Sigmoid colon (tissue), 4 donors: ENCODE results near the gene VCX2.

ENCODE experiments used
- POLR2A ChIP-seq, 2 donors: fragments of 450-650 bp; IDR thresholded peaks; one replicate each; pipeline ENCODE4 v1.6.1; 2016; ENCODE audit warnings: antibody characterized with exemption in 2 of 2, mild to moderate bottlenecking in 2 of 2, moderate library complexity in 2 of 2
- POLR2AphosphoS5 ChIP-seq, 4 donors: sonication (generic); formaldehyde crosslinking; IDR thresholded peaks; one replicate each; pipeline ENCODE4 v1.6.1; 2017; ENCODE audit warnings: antibody characterized with exemption in 4 of 4
- TF ChIP-seq, protein P1 (sequence below), 4 experiments: fragments of 450-650 bp in 3 of 4; fragments of 200-600 bp in 1 of 4; IDR thresholded peaks; one replicate each; pipeline ENCODE4 v1.5.1; 2016 to 2019; ENCODE audit warnings: antibody characterized with exemption in 4 of 4, mild to moderate bottlenecking in 3 of 4, moderate library complexity in 2 of 4

GRCh38 chrX:8126648-8127047 lies 44.4 kb downstream of the VCX2 start:
- TF ChIP-seq, protein P1, sequence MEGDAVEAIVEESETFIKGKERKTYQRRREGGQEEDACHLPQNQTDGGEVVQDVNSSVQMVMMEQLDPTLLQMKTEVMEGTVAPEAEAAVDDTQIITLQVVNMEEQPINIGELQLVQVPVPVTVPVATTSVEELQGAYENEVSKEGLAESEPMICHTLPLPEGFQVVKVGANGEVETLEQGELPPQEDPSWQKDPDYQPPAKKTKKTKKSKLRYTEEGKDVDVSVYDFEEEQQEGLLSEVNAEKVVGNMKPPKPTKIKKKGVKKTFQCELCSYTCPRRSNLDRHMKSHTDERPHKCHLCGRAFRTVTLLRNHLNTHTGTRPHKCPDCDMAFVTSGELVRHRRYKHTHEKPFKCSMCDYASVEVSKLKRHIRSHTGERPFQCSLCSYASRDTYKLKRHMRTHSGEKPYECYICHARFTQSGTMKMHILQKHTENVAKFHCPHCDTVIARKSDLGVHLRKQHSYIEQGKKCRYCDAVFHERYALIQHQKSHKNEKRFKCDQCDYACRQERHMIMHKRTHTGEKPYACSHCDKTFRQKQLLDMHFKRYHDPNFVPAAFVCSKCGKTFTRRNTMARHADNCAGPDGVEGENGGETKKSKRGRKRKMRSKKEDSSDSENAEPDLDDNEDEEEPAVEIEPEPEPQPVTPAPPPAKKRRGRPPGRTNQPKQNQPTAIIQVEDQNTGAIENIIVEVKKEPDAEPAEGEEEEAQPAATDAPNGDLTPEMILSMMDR (IDR thresholded peaks at IDR 0.05): no peak
- TF ChIP-seq POLR2AphosphoS5 (IDR thresholded peaks at IDR 0.05): no peak
- TF ChIP-seq POLR2A (IDR thresholded peaks at IDR 0.05): no peak
